DLD1 (cell line): ENCODE measurements around the gene PARP11.

Experiments
- in situ Hi-C: cut with HindIII; loops from 2 replicates; pipeline ENCODE4 v1.10.0; 2017; ENCODE audit warnings: low sequenced_read_pairs

The PARP11 gene, protein sequence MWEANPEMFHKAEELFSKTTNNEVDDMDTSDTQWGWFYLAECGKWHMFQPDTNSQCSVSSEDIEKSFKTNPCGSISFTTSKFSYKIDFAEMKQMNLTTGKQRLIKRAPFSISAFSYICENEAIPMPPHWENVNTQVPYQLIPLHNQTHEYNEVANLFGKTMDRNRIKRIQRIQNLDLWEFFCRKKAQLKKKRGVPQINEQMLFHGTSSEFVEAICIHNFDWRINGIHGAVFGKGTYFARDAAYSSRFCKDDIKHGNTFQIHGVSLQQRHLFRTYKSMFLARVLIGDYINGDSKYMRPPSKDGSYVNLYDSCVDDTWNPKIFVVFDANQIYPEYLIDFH

DNA sequence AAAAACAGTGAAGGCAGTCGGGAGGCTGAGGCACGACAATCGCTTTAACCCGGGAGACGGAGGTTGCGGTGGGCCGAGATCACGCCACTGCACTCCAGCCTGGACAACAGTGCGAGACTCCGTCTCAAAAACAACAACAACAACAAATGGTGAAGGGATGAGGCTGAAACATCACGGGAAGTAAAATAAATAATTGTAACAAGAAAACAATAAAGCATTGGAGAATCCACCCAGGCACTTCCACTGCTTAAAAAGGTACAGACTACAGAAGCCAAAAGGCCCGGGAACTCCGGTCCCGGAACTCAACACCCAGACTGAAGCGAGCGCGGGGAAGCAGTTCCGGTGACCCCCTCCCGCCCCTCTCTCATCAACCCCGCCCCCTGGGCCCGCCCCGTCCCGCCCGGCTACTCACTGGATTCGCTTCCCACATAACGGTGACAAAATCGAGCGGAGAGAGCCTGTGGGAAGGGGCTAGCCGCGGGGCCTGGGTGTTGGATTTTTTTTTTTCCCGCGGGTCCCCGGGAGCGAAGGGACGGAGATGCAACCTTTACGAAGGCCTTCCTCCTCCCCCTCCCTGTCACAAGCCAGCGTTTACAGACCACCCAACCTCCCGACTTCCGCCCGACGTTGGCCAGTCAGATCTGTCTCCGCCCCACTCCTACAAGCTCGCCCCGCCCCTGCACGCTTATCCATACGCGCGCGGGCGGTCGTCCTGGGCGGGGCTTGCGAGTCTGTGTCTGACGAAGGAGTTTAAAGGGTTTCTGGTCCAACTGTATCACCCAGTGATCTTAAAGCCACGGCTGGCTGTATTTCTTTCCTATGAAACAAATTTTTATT is at the start of gene PARP11:
TSS of gene PARP11 (minus strand) at position 600 of the 837 bp plus-strand sequence. CDS start at position 430, 170 bp downstream.
- in situ Hi-C loops, result no loop called here

DNA sequence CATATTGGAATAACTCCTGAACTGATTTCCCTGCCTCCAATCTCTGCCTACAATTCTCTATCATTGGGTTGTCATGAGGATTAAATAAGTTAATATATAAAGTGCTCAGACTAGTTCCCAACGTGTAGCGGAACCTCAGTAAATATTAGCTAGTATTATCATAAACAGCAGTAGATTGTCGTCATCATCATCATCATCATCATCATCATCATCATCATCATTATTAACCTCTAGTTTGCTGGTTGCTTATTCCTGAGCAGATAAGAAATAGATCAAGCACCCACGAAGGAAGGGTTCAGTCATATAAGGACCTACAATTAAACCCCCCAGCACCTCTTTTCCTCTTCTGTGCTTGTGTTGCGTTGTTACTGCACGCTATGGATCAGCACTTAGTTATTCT is 48.8 kb upstream of the PARP11 start:
- in situ Hi-C loops, result no loop called here

DNA sequence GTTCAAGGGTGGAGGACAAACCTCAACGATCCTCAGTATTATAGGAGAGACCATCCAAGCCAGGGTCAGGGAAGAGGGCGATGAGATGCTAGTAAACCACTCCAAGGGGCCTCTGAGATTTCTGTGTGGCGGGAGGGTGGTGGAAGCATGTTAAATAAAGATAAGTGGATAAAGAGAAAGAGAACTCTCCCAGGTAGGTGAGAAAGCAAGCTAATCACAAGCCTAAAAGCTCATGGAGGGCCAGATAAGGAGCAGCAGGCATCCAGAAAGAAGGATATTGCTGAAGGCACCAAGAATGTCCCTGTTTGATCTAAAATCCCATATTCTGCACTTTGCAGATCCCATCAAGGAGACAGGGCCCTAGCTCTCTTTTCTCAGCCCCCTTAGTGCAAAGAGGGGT is 48.3 kb upstream of the PARP11 start:
- in situ Hi-C loops, result no loop called here

DNA sequence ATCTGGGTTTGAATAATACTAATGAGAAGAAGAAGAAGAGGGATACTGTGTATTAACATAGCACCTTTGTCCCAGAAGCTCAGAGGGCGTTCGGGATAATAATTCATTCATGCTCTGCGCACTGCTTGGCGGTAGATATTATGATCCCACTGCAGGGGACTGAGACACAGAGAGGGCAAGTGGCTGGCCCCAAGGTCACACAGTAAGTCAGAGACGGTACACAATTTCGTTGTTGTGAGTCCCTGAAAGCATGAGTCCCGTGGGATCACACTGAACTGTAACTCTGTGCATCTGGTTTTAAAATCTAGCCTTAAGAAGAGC is 47.9 kb upstream of the PARP11 start:
- in situ Hi-C loops, result no loop called here

DNA sequence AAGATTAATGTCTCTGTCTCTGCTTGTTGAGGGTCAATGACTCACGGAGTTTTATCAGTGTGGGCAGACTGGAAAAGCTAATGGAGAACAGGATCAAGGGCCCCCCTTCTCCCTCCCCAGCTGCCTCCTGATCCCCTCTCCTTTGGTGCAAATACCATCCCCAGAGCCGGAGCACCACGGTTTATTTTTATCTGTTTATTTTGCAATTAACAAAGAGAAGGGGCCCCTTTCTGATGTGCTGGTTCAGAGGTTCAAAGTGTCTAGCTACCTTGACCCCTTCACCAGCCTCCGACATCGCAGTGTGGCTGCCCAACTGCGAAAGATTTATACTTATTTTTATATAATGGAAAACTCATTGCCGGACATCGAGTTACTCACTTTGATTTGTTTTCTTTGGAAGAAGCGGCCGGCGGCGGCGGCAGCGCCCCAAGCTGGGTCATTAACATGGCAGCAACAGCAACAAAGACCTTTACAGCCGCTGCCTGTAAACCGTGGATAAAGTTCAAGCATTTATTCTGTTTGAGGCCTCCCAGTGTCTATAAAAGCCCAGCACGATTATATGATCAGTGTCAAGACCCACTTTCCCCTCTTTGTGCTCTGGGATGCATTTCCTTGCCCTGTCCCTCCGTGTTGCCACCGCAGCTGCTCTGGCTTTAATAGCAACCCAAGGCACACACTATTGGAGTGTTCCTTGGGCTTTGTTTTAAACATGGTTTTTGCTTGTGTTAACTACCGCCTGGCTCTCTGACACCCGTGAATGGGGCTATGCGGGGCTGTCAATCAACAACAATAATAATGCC is 47.4 kb upstream of the PARP11 start:
- in situ Hi-C loops, result no loop called here

DNA sequence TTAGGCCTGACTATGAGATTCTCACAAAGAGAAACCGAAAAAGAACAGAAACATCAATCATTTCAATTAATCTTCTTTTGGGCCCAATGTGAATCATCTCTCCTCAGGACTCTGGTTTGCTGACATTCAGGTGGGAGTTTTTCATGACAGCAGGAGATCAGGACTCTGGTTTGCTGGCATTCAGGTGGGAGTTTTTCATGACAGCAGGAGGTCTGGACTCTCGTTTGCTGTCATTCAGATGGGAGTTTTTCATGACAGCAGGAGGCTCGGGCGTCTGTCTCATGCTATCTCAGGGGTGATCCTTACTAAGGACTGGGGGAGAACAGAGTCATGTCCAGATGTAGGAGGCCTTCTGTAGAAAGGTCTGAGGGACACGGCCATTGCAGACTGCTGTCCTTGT is 40.1 kb upstream of the PARP11 start:
- in situ Hi-C loops, result no loop called here

DNA sequence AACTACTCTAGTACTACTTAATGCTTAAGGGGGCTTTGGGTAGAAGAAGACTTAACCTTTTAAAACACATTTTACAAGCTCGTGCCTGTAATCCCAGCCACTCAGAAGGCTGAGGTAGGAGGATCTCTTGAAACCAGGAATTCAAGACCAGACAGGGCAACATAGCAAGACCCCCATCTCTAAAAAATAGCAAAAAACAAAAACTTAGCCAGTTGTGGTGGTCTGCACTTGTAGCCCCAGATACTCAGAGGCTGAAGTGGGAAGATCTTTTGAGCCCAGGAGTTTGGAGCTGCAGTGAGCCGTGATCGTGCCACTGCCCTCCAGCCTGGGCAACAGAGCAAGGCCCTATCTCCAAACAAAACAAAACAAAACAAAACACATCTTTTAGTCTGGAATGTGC is 39.7 kb upstream of the PARP11 start:
- in situ Hi-C loops, result no loop called here

DNA sequence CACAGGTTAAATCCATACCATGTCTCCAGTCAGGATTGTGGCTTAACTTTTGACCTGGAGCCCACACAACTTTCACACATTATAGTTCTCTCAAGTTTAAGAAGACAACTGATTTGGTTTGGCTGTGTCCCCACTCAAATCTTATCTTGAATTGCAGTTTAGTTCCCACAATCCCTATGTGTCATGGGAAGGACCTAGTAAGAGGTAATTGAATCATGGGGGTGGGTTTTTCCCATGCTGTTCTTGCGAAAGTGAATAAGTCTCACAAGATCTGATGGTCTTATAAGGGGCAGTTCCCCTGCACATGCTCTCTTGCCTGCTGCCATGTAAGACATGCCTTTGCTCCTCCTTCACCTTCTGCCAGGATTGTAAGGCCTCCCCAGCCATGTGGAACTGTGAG is 38.2 kb upstream of the PARP11 start:
- in situ Hi-C loops, result no loop called here

DNA sequence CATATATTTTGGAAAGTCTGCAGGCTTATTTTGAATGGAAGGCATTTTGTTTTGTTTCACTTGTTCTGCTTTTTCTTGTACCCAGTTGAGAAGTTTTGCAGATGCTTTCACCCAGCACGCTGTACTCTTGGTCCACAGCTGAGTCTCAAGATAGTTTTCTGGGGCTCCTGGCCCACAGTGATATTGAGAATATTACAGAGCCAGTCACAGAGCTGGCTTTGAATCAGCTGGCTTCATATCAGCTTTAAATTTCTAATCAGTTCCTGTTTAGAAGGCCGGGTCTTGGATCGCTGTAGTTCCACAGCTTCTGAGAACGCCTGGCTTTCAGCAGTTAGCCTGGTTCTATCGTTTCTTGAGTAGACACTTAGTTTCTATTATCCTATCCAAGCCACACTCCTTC is 32.5 kb upstream of the PARP11 start:
- in situ Hi-C loops, result no loop called here

DNA sequence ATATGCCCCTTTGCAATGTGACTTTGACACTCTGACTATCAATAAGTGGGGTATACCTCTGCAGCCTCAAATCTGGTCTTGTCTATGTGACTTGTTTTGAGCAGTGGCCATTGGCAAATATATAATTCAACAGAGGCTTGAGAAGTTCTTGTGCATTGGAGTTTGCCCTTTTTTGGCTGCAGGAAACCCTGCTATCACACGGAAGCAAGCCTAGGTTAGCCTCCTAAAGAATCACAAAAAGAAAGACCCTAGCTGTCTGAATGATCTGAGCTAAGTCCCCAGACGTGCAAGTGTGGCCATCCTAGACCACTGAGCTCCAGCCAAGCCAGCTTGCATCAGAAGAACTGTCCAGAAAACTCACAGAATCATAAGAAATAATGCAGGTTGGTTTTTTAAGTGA is 31.8 kb upstream of the PARP11 start:
- in situ Hi-C loops, result no loop called here

DNA sequence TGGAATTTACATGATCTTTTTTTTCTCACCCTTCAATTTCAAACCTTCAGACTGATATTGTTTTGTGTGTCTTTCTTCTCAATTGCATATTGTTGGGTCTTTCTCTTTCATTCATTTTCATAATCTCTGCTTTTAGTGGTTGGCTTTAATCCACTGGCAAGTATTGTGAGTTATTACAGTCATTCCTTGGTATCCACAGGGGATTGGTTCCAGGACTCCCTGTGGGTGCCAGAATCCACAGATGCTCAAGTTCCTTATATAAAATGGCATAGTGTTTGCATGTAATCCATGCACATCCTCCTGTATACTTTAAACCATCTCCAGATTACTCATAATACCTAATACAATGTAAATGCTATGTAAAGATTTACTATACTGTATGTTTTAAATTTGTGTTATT is 29.7 kb upstream of the PARP11 start:
- in situ Hi-C loops, result no loop called here

DNA sequence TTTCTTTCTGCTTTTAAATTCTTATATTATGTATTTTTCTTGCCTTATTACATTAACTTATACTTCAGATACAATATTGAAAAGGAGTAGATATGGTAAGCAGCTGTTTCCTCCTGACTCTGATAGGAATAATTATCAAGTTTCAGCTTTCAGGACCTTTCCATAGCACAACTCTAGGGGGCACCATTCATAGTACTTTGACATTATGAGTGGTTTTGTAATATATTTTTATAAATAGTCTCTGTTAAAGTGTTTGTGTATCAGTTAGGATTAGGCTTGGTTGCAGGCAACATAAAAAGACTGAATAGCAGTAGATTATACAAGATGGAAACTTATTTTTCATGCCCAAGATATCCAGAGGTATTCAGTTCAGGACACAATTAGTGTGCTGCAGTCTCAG is 27.9 kb upstream of the PARP11 start:
- in situ Hi-C loops, result no loop called here

DNA sequence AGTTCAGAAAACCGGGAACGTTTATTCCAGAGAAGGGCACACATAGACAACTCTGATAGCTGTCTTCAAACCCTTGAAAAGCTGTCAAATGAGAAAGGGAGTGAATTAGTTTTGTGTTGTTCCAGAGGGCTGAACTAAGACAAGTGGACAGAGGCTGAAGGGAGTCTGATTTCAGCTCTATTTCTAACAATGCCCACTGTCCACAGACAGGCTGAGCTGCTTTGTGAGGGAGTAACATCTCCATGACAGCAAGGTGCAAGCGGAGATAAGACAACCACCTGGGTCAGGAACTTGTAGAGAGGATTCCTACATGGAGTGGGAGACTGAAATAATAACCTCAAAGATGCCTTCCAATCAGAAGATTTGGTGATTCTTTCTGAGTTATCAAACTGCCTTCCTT is 25.6 kb upstream of the PARP11 start:
- in situ Hi-C loops, result loop anchor here (10.0 to 25.0 kb wide), 2 partner anchors 139 to 216 kb away; no protein-coding TSS in a partner anchor

DNA sequence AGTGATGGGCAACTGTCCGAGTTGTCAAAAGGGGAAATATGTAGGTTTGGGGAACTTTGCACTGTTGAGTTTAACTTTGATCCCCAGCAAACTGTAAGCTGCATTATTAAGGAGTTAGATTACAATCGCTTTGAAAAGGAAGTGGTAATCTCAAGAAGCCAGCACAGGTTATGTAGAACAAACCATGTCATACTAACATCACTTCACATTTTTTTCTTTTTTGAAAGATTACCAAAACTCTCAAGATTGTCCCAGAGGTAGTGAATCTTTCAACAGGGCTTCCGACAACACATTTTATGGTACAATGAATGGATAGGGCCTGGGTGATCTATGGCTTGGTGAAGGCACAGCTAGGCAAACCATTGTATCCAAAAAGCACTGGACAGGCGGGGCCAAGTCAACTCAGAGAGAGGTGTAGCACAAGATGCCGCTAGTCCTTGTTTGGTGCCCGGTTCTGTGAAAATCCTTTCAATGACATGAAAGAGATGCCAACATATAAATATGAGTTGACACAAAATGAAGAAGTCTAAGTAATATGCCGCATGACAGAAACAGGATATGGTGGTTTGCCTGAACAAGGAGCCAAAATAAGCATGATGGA is 24.3 kb upstream of the PARP11 start:
- in situ Hi-C loops, result loop anchor here (10.0 to 25.0 kb wide), 2 partner anchors 140 to 217 kb away; no protein-coding TSS in a partner anchor

DNA sequence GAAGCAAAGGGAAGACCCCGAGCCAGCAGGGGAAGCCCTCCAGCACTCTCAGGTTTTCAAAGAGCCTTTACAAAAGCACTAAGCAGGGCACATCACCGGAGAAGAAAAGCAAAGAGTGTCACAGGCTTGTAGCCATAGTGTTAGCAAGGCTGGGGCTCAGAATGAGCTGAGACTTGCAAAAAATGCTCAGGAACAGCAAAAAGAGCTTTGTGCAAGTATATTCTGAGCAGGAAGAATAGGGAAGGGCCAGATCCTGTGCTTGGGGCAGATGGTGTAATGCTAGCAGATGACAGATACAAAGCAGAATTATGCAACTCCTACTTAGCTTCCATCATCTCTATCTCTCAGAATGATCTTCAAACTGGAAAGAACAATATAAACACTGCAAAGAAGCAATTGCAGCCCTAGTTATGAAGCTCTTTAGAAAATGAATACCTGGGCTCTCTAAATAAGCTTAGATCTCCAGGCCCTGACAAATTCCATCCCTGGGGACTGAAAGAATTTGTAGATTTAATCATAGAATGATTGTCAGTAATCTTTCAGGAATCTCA is 23.7 kb upstream of the PARP11 start:
- in situ Hi-C loops, result loop anchor here (10.0 to 25.0 kb wide), 2 partner anchors 140 to 218 kb away; no protein-coding TSS in a partner anchor

DNA sequence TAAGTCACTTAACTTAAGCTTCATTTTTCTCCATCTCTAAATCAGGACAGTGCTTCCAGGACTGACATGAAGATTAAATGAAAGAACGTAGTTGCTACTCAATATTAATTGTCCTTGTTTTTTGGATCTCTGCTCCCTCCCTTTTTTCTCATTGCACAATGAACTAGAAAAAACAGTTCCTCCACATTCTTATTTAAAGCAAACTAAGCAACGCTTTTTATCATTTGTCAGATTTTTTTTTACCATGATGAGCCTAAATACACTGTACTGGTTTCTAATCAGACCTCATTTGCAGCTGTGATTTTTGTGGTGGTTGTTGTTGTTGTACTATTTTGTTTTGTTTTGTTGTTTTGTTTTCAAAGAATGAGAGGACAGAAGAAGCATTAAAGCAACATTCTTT is 23.2 kb upstream of the PARP11 start:
- in situ Hi-C loops, result loop anchor here (10.0 to 25.0 kb wide), 2 partner anchors 141 to 218 kb away; no protein-coding TSS in a partner anchor

DNA sequence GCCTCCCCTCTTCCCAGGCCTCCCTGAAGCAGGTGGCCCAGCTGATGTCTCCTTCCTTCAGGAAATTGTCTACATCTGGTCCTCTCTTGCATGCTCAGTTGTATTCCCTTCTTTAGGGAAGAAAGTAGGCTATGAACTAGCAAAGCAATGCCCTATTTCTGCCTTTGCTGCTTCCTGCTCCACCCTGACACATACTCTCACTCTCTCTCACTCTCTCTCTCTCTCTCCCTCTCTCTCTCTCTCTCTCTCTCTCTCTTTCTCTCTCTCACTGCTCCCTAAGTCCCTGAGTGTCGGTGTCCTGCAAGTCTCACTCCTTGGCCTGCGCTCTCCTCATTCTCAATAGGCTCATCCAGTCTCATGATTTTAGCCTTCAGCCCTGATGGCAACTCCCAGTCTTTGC is 19.4 kb upstream of the PARP11 start:
- in situ Hi-C loops, result loop anchor here (10.0 to 25.0 kb wide), 2 partner anchors 145 to 222 kb away; no protein-coding TSS in a partner anchor

DNA sequence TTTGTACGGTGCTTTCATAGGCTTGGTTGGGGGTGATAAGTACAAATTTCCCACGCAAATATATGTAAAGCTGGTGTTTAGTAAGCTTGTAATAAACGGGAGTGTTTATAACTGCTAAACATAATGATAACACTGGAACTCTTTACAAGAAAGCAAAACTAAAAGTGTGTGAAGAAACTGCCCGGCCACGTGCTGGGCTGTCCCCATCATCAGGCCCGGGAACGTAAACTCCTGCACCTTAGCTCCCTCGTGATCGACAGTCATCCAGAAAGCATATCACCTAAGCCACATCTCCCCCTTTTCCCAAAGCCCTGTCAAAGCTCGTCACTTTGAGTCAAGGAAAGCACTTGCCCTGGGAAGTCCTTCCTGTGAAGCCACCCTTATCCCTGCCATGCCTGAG is 18.0 kb upstream of the PARP11 start:
- in situ Hi-C loops, result loop anchor here (10.0 to 25.0 kb wide), 2 partner anchors 146 to 224 kb away; no protein-coding TSS in a partner anchor

DNA sequence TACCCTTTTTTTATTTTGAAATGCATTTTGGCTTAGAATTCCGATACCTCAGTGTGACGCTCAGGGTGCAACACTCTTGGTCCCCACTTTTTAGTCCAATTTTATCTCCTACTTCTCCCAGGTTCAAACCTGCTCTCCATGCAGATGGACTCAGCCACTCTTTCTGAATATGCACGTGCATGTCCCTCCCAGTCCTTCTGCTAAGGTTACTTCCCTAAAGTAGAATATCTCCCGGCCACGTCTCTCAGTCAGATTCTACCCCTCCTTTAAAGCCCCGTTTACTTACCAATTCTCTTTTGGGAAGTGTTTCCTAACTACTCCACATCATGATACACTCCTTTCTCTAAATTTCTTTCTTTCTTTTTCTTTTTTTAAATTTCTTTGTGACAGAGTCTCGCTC is 15.5 kb upstream of the PARP11 start:
- in situ Hi-C loops, result loop anchor here (25.0 kb wide), 1 partner anchor 149 kb away; no protein-coding TSS in a partner anchor
